Suprapubic skin (tissue), 4 donors: Measurements from ENCODE around the gene SORCS2.

Experiments
- CTCF ChIP-seq, 2 donors: fragments of 200-600 bp in 1 of 2; fragments of 450-650 bp in 1 of 2; sonication (generic) in 1 of 2; IDR thresholded peaks; one replicate each; pipeline ENCODE4 v1.5.1; 2016 to 2019; ENCODE audit warnings: antibody characterized with exemption in 2 of 2, mild to moderate bottlenecking in 1 of 2, moderate library complexity in 1 of 2
- POLR2A ChIP-seq, 2 donors: fragments of 450-650 bp; IDR thresholded peaks; one replicate each; pipeline ENCODE4 v1.6.1; 2017; ENCODE audit warnings: antibody characterized with exemption in 2 of 2, mild to moderate bottlenecking in 2 of 2, moderate library complexity in 2 of 2
- POLR2AphosphoS5 ChIP-seq, 3 donors: sonication (generic); formaldehyde crosslinking; IDR thresholded peaks; one replicate each; pipeline ENCODE4 v1.6.1; 2017; ENCODE audit warnings: antibody characterized with exemption in 3 of 3

GRCh38 chr4:7674706-7675105 is 482.4 kb downstream of the SORCS2 start:
- TF ChIP-seq CTCF (IDR thresholded peaks at IDR 0.05) (no peak), POLR2AphosphoS5 (IDR thresholded peaks at IDR 0.05) (no peak), POLR2A (IDR thresholded peaks at IDR 0.05) (no peak)
